Activated T-helper 1 cell treated with anti-CD3 and anti-CD28 coated beads, Interleukin-12 subunit alpha, Interleukin-12 subunit beta, Interleukin-2, Interleukin-4 antibody, amounts not matched to agents 30 ng/mL and 10 ng/mL and 1 ng/mL, durations not matched to agents 14 hours and 24 hours and 36 hours (primary cell): ENCODE results near the gene GSTM3. TPM values are rescaled to one million over a fixed set of nuclear protein-coding genes. Genes with fewer than 3 reads are reported as not detected.

Source experiments
- DNase-seq: peaks from one replicate; pipeline ENCODE4 v3.0.0; 2021; ENCODE audit warnings: low spot score
- H3K27ac Mint-ChIP-seq: one replicate; pipeline ENCODE4 v1.8.0; 2021; ENCODE audit warnings: mild to moderate bottlenecking, mixed read lengths
- H3K27me3 Mint-ChIP-seq: one replicate; pipeline ENCODE4 v1.8.0; 2022; ENCODE audit warnings: mild to moderate bottlenecking, moderate library complexity, mixed read lengths; ENCODE audit not compliant: insufficient read depth
- H3K36me3 Mint-ChIP-seq: one replicate; pipeline ENCODE4 v1.8.0; 2021; ENCODE audit warnings: low read depth, mixed read lengths
- H3K4me1 Mint-ChIP-seq: one replicate; pipeline ENCODE4 v1.8.0; 2021; ENCODE audit warnings: low read depth, mixed read lengths
- H3K4me3 Mint-ChIP-seq: one replicate; pipeline ENCODE4 v1.8.0; 2021; ENCODE audit warnings: mild to moderate bottlenecking, moderate library complexity, mixed read lengths
- H3K9me3 Mint-ChIP-seq: one replicate; pipeline ENCODE4 v1.8.0; 2021; ENCODE audit warnings: mixed read lengths
- intact Hi-C: fragments of 100-400 bp; cut with micrococcal nuclease; formaldehyde crosslinking; loops from one replicate; pipeline ENCODE4 v1.15.1; 2024
- total RNA-seq: library from RNA; stranded (reverse); gene quantifications from 2 replicates; pipeline ENCODE4 v1.2.3, GENCODE V29; 2022

The GSTM3 gene
- 10.1 and 11.0 TPM in 2 replicates for total RNA-seq

DNA sequence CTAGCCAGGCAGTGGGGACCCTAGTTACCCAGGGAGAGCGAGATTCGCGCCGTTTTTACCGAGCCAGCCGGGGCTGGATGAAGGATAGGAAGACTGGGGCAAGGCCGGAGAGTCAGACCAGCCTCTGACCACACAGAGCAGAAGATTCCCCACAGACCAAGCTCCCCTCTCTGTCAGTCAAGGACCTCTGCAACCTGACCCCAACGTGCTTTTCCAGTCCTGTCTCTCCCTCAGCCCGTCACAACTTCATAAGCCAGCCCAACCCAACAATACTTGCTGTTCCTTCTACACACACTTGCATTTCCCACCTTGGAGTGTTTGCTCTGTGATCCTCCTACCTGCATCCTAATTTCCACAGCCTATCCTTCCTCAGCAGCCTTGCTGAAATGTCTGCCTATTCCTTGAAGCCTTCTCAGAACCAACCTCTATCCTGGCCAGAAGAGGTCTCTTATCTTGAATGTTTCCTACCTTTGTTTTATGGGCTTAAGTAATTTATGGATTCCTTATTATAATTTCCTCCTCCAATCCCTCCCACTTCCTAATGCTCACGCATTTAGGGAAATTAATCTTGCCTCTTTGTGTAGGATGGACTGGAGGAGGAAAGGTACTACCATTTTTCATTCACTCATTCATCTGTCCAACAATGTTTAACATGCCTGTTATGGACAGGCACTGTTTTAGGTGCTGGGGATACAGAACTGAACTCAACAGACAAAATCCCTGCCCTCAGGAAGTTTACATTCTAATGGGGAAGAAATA, at the start of gene GSTM3:
Gene GSTM3, minus strand, starts transcription at position 424 of the 759 bp plus-strand sequence. CDS start 751 bp downstream, outside the sequence.
- Mint-ChIP-seq H3K27ac (peak within 1 kb of the TSS; percentile 52), H3K36me3 (peaks cover 5% of the 10 kb centered on the region), H3K27me3 (peaks cover 27% of the 10 kb centered on the region), H3K4me1 (peaks cover 14% of the 10 kb centered on the region), H3K9me3 (no peaks in the 10 kb centered on the region), H3K4me3 (peak within 1 kb of the TSS; percentile 77)
- DNase-seq: no peak
- intact Hi-C loops: loop anchor here (1.0 to 5.0 kb wide), 7 partner anchors 53 to 258 kb away; partner anchors contain the start of genes AHCYL1, ATXN7L2, GNAI3 and GSTM1

DNA sequence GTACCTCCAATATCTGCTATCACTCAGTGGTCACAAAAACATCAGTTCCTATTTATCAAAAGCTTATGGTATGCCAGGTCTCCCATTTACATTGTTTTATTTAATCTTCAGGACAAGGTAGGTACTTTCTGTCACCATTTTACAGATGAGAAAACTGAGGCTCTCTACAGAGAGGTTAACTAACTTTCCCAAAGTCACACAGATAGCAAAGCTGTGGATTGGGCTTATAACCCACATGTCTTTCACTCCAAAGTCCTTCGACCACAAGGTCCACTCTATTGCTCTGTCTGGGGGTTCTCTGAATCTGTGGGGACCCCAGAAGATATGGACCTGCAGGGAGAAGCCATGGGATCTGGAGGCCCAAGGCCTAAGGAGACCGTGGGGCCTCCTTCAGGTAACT, 49.5 kb upstream of the GSTM3 start:
- Mint-ChIP-seq H3K9me3 (no peaks in the 10 kb centered on the region), H3K27me3 (no peaks in the 10 kb centered on the region), H3K4me3 (peak overlapping the region; percentile 61), H3K36me3 (peaks cover 1% of the 10 kb centered on the region), H3K27ac (peak overlapping the region; percentile 77), H3K4me1 (peaks cover 72% of the 10 kb centered on the region)
- no peak for DNase-seq
- intact Hi-C loops: loop anchor here (1.0 kb wide), 5 partner anchors 12 to 120 kb away; partner anchors contain the start of gene CSF1

DNA sequence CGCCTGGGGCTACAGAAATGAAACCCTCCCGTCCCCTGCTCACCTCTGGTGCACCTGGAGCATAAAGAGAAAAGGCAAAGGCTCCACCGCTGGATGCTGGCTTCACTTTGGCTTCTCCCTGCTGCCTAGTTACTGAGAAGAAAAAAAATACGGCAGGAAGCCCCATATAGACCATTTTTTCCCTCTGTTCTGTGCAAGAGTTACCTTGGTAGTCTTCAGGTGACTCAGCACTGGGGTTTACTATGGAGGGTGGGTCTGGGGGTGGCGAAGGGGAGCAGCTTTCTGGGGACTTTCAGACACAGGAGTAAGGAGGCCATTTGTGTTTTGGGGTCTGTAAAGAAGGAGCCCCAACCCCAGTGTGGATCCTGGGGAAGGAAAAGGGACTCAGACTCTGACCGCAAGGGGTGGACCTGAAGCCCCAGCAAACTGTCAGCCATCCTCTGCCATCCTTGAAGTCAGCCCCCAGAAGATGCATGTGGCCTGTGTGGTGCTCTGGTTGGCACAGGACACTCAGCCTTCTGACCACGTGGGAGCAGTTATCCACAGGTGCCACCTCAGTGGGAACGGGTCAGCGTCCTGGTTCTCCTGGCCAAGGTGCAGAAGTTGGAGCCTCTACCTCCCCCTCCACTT, 48.8 kb upstream of the GSTM3 start:
- Mint-ChIP-seq H3K27me3 (no peaks in the 10 kb centered on the region), H3K4me1 (peaks cover 72% of the 10 kb centered on the region), H3K4me3 (no peak overlapping the region), H3K9me3 (no peaks in the 10 kb centered on the region), H3K36me3 (peaks cover 1% of the 10 kb centered on the region), H3K27ac (peak overlapping the region; percentile 77)
- DNase-seq: no peak
- intact Hi-C loops: loop anchor here (1.0 kb wide), 5 partner anchors 12 to 121 kb away; partner anchors contain the start of gene CSF1

DNA sequence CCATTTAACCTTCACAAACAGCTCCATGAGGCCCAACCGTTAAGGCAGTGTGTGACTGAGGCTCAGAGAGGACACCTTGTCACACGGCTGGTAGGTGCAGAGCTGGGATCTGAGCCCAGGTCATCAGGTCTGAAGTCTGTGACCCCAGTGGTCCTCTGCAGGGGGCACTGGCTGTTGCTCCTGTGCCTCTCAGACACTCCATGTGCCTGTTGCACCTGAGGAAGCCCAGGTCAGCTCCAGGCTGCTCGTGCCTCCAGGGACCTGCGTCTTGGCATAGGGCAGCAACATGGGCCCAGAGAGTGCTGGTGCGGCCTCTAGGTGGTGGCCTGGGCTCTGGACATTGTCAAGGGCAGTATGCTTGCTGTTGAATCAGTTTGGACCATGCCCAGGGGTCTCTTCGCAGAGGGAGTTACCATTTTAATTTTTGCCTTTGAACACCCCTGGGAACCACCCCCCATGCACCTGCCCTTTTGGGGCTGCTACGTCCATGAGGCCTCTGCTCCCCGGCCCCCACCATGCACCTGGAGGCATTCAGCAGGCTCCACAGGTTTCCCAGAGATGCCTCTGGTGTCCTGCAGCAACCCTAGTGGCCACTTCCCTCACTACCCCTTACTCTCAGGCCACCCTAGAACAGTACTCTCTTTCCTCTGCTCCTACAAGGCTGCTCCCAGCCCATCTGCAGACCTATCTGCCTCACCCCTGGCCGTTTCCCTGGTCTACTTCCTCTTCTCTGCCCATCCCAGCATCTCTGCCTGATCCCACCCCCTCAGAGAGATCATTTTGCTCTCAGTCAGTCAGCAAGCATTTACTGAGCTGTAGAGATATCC, 48.1 kb upstream of the GSTM3 start:
- peaks cover 1% of the 10 kb centered on the region for H3K36me3 Mint-ChIP-seq
- H3K4me3 Mint-ChIP-seq: no peak overlapping the region
- no peak for DNase-seq
- intact Hi-C loops: no loop called here
- peak overlapping the region; percentile 77 for H3K27ac Mint-ChIP-seq
- peaks cover 65% of the 10 kb centered on the region for H3K4me1 Mint-ChIP-seq
- no peaks in the 10 kb centered on the region for H3K27me3 Mint-ChIP-seq
- no peaks in the 10 kb centered on the region for H3K9me3 Mint-ChIP-seq

DNA sequence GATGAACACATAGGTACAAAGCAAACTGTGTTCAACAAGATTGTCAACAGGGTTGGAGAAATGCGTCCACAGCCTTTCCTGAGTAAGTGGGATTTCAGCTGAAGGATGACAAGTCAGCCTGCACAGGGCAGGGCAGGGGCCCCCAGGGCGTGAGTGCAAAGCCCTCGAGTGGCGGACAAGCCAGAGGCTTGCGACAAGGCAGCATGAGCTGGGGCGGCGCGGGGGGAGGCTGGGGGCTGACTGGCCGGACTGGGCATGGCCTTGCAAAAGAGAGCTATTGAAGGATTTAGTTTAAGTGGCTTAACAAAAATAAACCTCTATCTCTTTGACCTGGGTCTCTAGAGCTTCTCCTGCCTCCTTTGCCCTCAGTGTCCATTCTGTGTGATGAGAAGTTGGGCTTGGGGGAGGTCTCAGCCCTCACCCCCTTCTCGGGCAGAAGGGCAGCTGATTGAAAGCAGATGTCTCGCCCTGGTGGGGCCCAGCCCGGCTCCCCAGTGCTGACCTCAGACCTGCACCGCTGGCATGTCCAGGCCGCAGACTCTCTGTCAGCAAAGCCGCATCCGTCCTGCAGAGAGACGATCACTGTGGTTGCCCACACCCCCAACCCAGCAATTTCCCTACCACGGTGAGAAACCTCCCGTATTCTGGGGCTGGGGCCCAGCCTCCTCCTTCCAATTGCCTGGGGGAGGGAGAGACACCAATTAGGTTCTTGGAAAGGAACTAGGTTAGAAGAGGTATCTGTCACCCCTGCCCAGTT, 47.2 kb upstream of the GSTM3 start:
- DNase-seq: no peak
- H3K36me3 Mint-ChIP-seq: peaks cover 1% of the 10 kb centered on the region
- intact Hi-C loops: no loop called here
- H3K9me3 Mint-ChIP-seq: no peaks in the 10 kb centered on the region
- peaks cover 56% of the 10 kb centered on the region for H3K4me1 Mint-ChIP-seq
- H3K27me3 Mint-ChIP-seq: no peaks in the 10 kb centered on the region
- no peak overlapping the region for H3K27ac Mint-ChIP-seq
- H3K4me3 Mint-ChIP-seq: no peak overlapping the region

DNA sequence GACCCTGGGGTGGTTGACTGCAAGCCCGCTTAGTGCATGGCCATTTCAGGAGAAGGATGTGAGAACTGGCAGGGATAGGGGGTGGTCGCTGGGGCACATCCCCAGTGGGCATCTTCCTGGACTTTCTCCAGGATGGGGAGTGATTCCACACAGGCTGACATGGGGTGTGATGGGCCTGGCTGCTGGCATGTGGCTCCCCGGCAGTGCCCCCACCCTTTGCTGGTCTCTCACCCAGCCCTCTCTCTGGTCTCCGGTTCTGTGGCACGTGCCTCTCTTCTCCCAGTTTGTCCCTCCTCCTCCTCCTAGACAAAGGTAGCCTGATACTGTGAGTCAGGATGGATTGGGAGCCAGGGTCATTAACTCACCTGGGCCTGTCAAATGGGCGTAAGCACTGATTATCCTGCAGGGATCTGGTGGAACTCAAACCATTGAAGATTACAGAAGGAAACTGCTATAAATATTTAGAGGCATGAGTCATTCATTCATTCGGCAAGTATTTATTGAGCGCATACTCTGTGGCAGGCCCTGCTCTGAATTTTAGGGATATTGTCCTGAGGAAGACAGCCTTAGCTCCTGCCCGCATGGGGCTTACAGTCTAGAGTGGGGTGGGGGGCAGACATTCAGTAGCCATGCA, 46.5 kb upstream of the GSTM3 start:
- no peak for DNase-seq
- Mint-ChIP-seq H3K9me3 (no peaks in the 10 kb centered on the region), H3K27me3 (no peaks in the 10 kb centered on the region), H3K4me3 (no peak overlapping the region), H3K4me1 (peaks cover 52% of the 10 kb centered on the region), H3K36me3 (peaks cover 4% of the 10 kb centered on the region), H3K27ac (peak overlapping the region; percentile 29)
- intact Hi-C loops: no loop called here

DNA sequence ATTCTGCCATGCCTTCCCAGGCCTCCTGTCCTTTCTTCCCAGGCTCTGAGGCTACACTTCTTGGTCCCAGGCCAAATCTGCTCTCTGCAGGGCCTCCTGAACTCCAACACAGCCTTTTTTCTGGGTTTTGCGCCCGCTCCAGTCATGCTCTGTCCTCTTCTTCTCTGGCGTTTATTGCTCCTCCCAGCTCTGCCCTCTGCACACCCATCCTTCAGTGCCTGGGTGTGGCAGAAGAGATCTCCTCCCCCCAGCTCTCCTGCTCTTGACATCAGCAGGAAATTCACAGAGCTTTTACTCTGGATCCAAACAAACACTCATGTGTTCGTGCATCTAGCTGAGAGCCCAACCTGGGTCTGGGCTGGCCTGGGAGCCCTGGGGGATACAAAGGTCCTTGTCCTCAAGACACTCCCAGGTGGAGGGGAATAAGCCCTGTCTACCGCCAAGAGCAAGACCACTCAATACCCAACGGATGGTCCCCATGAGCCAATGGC, 45.7 kb upstream of the GSTM3 start:
- peaks cover 7% of the 10 kb centered on the region for H3K36me3 Mint-ChIP-seq
- H3K4me1 Mint-ChIP-seq: peaks cover 48% of the 10 kb centered on the region
- no peaks in the 10 kb centered on the region for H3K27me3 Mint-ChIP-seq

DNA sequence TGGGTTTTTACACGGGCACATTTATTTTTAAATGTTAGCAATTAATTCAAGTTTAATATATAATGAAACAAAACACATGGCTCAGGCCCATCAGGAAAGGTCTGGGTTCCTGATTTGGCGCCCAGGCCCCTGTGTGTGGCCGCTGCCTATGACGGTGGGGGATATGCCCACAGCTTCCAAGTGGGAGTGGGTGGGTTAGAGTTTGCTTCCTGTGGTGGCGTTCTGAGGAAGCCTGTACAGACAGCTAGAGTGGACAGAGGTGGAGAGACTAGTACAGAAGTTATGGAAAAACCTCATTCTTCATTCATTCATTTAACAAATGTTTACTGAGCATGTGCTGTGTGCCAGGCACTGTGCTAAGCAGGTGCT, 45.3 kb upstream of the GSTM3 start:
- Mint-ChIP-seq H3K36me3 (peaks cover 8% of the 10 kb centered on the region), H3K27ac (no peak overlapping the region), H3K4me1 (peaks cover 43% of the 10 kb centered on the region), H3K27me3 (no peaks in the 10 kb centered on the region), H3K4me3 (no peak overlapping the region), H3K9me3 (peaks cover 3% of the 10 kb centered on the region)
- intact Hi-C loops: no loop called here
- DNase-seq: no peak

More for the DNA sequence above, 45.7 kb upstream of the GSTM3 start:
- Mint-ChIP-seq H3K9me3 (no peaks in the 10 kb centered on the region), H3K4me3 (no peak overlapping the region), H3K27ac (no peak overlapping the region)
- intact Hi-C loops: no loop called here
- no peak for DNase-seq

DNA sequence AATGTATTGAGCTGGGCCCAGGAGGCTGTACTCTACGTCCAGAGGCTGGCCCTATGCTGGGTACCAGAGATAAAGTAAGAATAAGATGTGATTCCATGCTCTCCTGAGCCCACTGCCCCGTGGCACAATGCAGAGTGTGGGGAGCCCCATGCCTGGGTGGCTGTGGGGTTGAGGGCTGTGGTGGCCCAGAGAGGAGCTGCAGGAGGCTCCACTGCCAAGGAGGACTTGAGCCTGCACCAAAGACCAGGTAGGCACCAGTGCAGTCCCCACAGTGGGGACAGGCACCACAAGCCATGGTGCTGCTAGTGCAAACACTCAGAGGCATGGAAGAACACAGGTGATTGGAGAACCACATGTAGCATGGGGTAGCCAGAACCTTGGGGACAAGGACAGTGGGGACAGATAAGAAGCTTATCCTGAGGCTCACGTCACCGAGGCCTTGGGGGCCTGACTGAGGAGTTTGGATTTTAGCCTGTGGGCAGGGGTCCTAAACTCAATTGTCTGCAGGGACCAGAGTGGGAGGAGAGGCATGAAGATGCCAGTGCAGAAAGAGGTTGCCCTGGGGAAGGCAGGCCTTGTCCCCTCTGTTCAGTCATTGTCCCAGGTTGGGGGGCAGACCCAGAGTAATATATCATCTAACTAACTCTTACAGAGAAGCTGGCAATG, 44.7 kb upstream of the GSTM3 start:
- DNase-seq: no peak
- Mint-ChIP-seq H3K4me1 (peaks cover 38% of the 10 kb centered on the region), H3K27ac (no peak overlapping the region), H3K27me3 (no peaks in the 10 kb centered on the region), H3K36me3 (peaks cover 13% of the 10 kb centered on the region), H3K4me3 (no peak overlapping the region), H3K9me3 (peaks cover 8% of the 10 kb centered on the region)
- intact Hi-C loops: no loop called here

DNA sequence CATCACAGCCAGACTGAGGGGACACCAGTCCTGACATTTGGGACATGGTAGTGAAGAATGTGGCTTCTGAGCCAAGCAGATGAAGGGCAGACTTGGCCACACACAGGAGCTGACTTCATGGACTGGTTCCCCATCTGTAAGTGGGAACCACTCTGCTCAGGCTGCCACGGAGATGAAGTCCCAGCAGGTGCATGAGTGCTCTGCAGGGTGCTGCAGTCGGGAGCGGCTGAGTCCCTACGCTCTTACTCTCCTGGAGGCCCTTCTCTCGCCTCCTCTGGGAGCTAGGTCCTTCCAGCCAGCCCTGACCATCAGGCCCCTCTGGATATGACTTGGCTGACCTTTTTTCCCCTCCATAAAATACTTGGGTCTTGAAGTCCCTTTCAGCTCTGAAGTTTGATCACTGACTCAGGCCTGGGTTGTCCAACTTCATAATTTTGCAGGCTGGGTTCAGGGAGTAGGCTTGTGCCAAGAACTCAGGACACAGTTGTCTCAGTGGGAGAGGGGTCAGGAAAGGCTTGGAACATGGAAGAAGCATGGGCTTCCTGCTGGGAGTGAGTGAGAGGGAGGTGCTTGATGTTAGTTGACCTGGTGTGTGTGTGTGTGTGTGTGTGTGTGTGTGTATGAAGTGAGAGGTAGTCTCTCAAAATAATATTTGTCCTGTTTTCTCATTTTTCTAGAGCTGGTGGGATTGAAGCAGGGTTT, 43.9 kb upstream of the GSTM3 start:
- Mint-ChIP-seq H3K4me1 (peaks cover 29% of the 10 kb centered on the region), H3K9me3 (peaks cover 11% of the 10 kb centered on the region), H3K27ac (no peak overlapping the region), H3K36me3 (peaks cover 14% of the 10 kb centered on the region), H3K27me3 (no peaks in the 10 kb centered on the region), H3K4me3 (no peak overlapping the region)
- intact Hi-C loops: no loop called here
- no peak for DNase-seq

DNA sequence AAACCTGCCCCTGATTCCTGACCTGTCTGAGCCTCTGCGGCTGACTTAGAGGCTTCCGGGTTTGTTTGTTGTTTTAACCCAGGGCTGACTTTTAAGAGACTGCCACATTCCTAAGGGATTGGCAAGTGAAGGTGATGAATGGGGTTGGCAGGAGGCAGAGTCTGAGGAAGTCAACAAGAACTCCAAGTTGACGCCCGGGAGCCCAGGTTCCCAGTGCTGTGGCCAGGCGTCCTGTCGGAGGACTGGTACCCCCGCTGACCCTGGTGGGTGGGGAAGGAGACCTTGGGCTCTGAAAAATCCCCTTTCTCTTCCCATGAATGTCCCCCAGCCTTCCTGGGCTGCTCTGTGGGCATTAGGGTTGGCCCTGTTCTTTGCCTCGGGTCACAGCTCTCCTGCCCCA, 42.6 kb upstream of the GSTM3 start:
- intact Hi-C loops: no loop called here
- no peaks in the 10 kb centered on the region for H3K27me3 Mint-ChIP-seq
- H3K27ac Mint-ChIP-seq: no peak overlapping the region
- H3K9me3 Mint-ChIP-seq: peaks cover 11% of the 10 kb centered on the region
- H3K4me1 Mint-ChIP-seq: peaks cover 21% of the 10 kb centered on the region
- H3K36me3 Mint-ChIP-seq: peaks cover 14% of the 10 kb centered on the region
- no peak overlapping the region for H3K4me3 Mint-ChIP-seq
- DNase-seq: no peak
